Stomach (tissue), 9 donors: Measurements from ENCODE around the gene RPL22. TPM values are rescaled to one million over a fixed set of nuclear protein-coding genes. Genes with fewer than 3 reads are reported as not detected.

Experiments
- DNase-seq, 2 donors: peaks; one replicate each; pipeline versions ENCODE4 v3.0.0 to v3.0.0-alpha.2; 2013 to 2019
- H3K27ac ChIP-seq, 5 donors: fragments of 200-600 bp in 4 of 5; sonication (generic) in 4 of 5; one replicate each; pipeline ENCODE4 v1.5.1; 2013 to 2019; ENCODE audit warnings: mild to moderate bottlenecking in 1 of 5, moderate library complexity in 1 of 5
- H3K27me3 ChIP-seq, 3 donors: fragments of 200-600 bp; sonication (generic); one replicate each; pipeline ENCODE4 v1.5.1; 2017 to 2019; ENCODE audit warnings: mixed run types in 1 of 3
- H3K36me3 ChIP-seq, 4 donors: fragments of 200-600 bp; sonication (generic); 1 replicate in 3 of 4; 2 replicates in 1 of 4; pipeline ENCODE4 v1.5.1; 2016 to 2019
- H3K4me1 ChIP-seq, 4 donors: fragments of 200-600 bp; sonication (generic); one replicate each; pipeline ENCODE4 v1.5.1; 2016 to 2019
- H3K4me3 ChIP-seq, 4 donors: fragments of 200-600 bp; sonication (generic) in 3 of 4; one replicate each; pipeline ENCODE4 v1.5.1; 2016 to 2019; ENCODE audit warnings: mild to moderate bottlenecking in 1 of 4
- H3K9me3 ChIP-seq, 4 donors: fragments of 200-600 bp; sonication (generic); one replicate each; pipeline ENCODE4 v1.5.1; 2016 to 2019
- CTCF ChIP-seq, 7 experiments: fragments of 450-650 bp in 4 of 7; fragments of 200-600 bp in 3 of 7; sonication (generic) in 3 of 7; IDR thresholded peaks; one replicate each; pipeline ENCODE4 v1.5.1; 2016 to 2019; ENCODE audit warnings: antibody characterized with exemption in 7 of 7, control low read depth in 2 of 7, mild to moderate bottlenecking in 1 of 7
- EP300 ChIP-seq: sonication (generic); formaldehyde crosslinking; IDR thresholded peaks from one replicate; pipeline ENCODE4 v1.6.1; 2017; ENCODE audit warnings: antibody characterized with exemption
- POLR2A ChIP-seq, 4 donors: fragments of 450-650 bp; IDR thresholded peaks; one replicate each; pipeline ENCODE4 v1.6.1; 2016; ENCODE audit warnings: antibody characterized with exemption in 4 of 4, control low read depth in 2 of 4, mild to moderate bottlenecking in 1 of 4, moderate library complexity in 1 of 4
- POLR2AphosphoS5 ChIP-seq, 3 donors: sonication (generic); formaldehyde crosslinking; IDR thresholded peaks; one replicate each; pipeline ENCODE4 v1.6.1; 2016; ENCODE audit warnings: antibody characterized with exemption in 3 of 3
- WGBS, 5 donors: extraction: QIAGEN DNeasy Blood & Tissue Kit in 3 of 5; methylation state at CpG; one replicate each; pipeline versions ENCODE4 v1.1.5 to v1.1.7; 2013 to 2018; 5-methylcytosine and 5-hydroxymethylcytosine counted together
- intact Hi-C: fragments of 100-400 bp; cut with DNase I; formaldehyde crosslinking; loops from one replicate; pipeline ENCODE4 v1.15.1; 2023; ENCODE audit warnings: low total_unique reads
- polyA plus RNA-seq, 3 donors: library from polyadenylated mRNA; stranded (reverse); fragments of 200-250 nt; gene quantifications; one replicate each; pipeline ENCODE4 v1.2.3, GENCODE V29; 2013
- total RNA-seq, 5 donors: library from RNA; depleted of rRNA; stranded (reverse); fragments of >200 nt; gene quantifications; one replicate each; pipeline versions ENCODE4 v1.1.0 to v1.2.3, GENCODE V29; 2014 to 2016
- donor health status: healthy with polysubstance abuse.
- donor health status: Bipolar disorder and iron deficiency.
- donor health status: healthy.

The RPL22 gene
- total and polyA plus RNA-seq, 8 donors = 103 to 718 (median 239) TPM

- H3K36me3 ChIP-seq = peaks cover 26 to 56% (median 50%) of the 10 kb centered on the region in 4 donors
- intact Hi-C loops = no loop called here
- no peak overlapping the region for H3K27ac ChIP-seq
- no peak overlapping the region for H3K4me3 ChIP-seq
- no peaks in the 10 kb centered on the region for H3K9me3 ChIP-seq
- no peak for DNase-seq
- 59 to 83% (median 67%) methylated on average over 3 of the region's 3 CpGs for WGBS, 5 donors
- peaks cover 9 to 37% (median 24%) of the 10 kb centered on the region in 4 donors for H3K4me1 ChIP-seq
- peaks cover 0 to 23% (median 14%) of the 10 kb centered on the region in 3 donors for H3K27me3 ChIP-seq
- TF ChIP-seq POLR2AphosphoS5 (IDR thresholded peaks at IDR 0.05) = no peak
- no peak for TF ChIP-seq EP300
- no peak for TF ChIP-seq CTCF (IDR thresholded peaks at IDR 0.05)
- no peak for TF ChIP-seq POLR2A (IDR thresholded peaks at IDR 0.05)
These were observed 14.2 kb downstream of the RPL22 start for GRCh38 chr1:6185151-6185550.

GRCh38 chr1:6184083-6184783, 15.2 kb downstream of the RPL22 start:
- TF ChIP-seq EP300 (no peak), CTCF (IDR thresholded peaks at IDR 0.05) (no peak), POLR2AphosphoS5 (IDR thresholded peaks at IDR 0.05) (no peak)
- Histone ChIP-seq H3K4me1 (peaks cover 15 to 44% (median 30%) of the 10 kb centered on the region in 4 donors), H3K27ac (no peak overlapping the region), H3K4me3 (no peak overlapping the region), H3K36me3 (peaks cover 18 to 47% (median 40%) of the 10 kb centered on the region in 4 donors), H3K27me3 (peaks cover 0 to 31% (median 21%) of the 10 kb centered on the region in 3 donors), H3K9me3 (no peaks in the 10 kb centered on the region)
- no peak for DNase-seq
- intact Hi-C loops = no loop called here
- WGBS, 5 donors = 77 to 86% (median 81%) methylated on average over 13 of the region's 13 CpGs

- no peaks in the 10 kb centered on the region for H3K9me3 ChIP-seq
- no peak for DNase-seq
- TF ChIP-seq POLR2A (IDR thresholded peaks at IDR 0.05) (no peak), EP300 (no peak), CTCF (IDR thresholded peaks at IDR 0.05) (no peak), POLR2AphosphoS5 (IDR thresholded peaks at IDR 0.05) (no peak)
- H3K4me3 ChIP-seq = no peak overlapping the region
- no peak overlapping the region for H3K27ac ChIP-seq
- H3K27me3 ChIP-seq = peaks cover 4 to 38% (median 28%) of the 10 kb centered on the region in 3 donors
- H3K4me1 ChIP-seq = peaks cover 22 to 47% (median 35%) of the 10 kb centered on the region in 4 donors
- H3K36me3 ChIP-seq = peaks cover 11 to 40% (median 34%) of the 10 kb centered on the region in 4 donors
- intact Hi-C loops = no loop called here
- 50 to 58% (median 54%) methylated on average over 6 of the region's 6 CpGs for WGBS, 5 donors
These were observed 15.8 kb downstream of the RPL22 start for GRCh38 chr1:6183520-6183989.

GRCh38 chr1:6181347-6181770, 18.0 kb downstream of the RPL22 start:
- peak in 1 of 2 donors; percentile 37 for DNase-seq
- Histone ChIP-seq H3K4me1 (peaks cover 25 to 51% (median 35%) of the 10 kb centered on the region in 4 donors), H3K36me3 (peaks cover 9 to 20% (median 14%) of the 10 kb centered on the region in 4 donors), H3K27me3 (peaks cover 7 to 60% (median 50%) of the 10 kb centered on the region in 3 donors), H3K27ac (peak overlapping the region in 1 of 5 donors; percentile 42), H3K4me3 (peak overlapping the region in 1 of 4 donors; percentile 37), H3K9me3 (no peaks in the 10 kb centered on the region)
- intact Hi-C loops = no loop called here
- TF ChIP-seq POLR2AphosphoS5 (IDR thresholded peaks at IDR 0.05) (no peak), POLR2A (IDR thresholded peaks at IDR 0.05) (no peak), EP300 (no peak), CTCF (IDR thresholded peaks at IDR 0.05) (no peak)
- WGBS, 5 donors = 7 to 16% (median 10%) methylated on average over 9 to 10 of the region's 10 CpGs
